Thymus (tissue), 2 donors: ENCODE data around the gene HNF4A. TPM values are rescaled to one million over a fixed set of nuclear protein-coding genes. Genes with fewer than 3 reads are reported as not detected.

ENCODE experiments used
- polyA plus RNA-seq: library from polyadenylated mRNA; stranded (reverse); fragments of 200-250 nt; gene quantifications from one replicate; pipeline ENCODE4 v1.2.3, GENCODE V29; 2013
- total RNA-seq: library from RNA; stranded (reverse); fragments of 120-200 nt; gene quantifications from one replicate; pipeline ENCODE4 v1.2.4, GENCODE V29; 2013
- donor health status: healthy.

Gene HNF4A
- total and polyA plus RNA-seq, 2 donors = 0.05 to 0.16 TPM

Other genes starting within 250 kb of the HNF4A start
- 0.14 TPM for gene JPH2, start 168.5 kb upstream of the HNF4A start, total RNA-seq
- gene JPH2, start 168.5 kb upstream of the HNF4A start, polyA plus RNA-seq = 2.0 TPM
- gene OSER1, start 144.9 kb upstream of the HNF4A start, total RNA-seq = 28.4 TPM
- 56.7 TPM for gene OSER1, start 144.9 kb upstream of the HNF4A start, polyA plus RNA-seq
- under 0.01 TPM for gene GDAP1L1, start 108.4 kb upstream of the HNF4A start, total RNA-seq
- gene GDAP1L1, start 108.4 kb upstream of the HNF4A start, polyA plus RNA-seq = 0.09 TPM
- gene FITM2, start 44.5 kb upstream of the HNF4A start, total RNA-seq = 1.7 TPM
- 2.6 TPM for gene FITM2, start 44.5 kb upstream of the HNF4A start, polyA plus RNA-seq
- not detected for gene R3HDML, start 18.7 kb upstream of the HNF4A start, total RNA-seq
- 0.05 TPM for gene R3HDML, start 18.7 kb upstream of the HNF4A start, polyA plus RNA-seq
- gene TTPAL, start 120.2 kb downstream of the HNF4A start, total RNA-seq = 4.1 TPM
- 8.7 TPM for gene TTPAL, start 120.2 kb downstream of the HNF4A start, polyA plus RNA-seq
- gene SERINC3, start 166.4 kb downstream of the HNF4A start, total RNA-seq = 34.8 TPM
- gene SERINC3, start 166.4 kb downstream of the HNF4A start, polyA plus RNA-seq = 51.2 TPM
- 27.7 TPM for gene PKIG, start 226.9 kb downstream of the HNF4A start, total RNA-seq
- gene PKIG, start 226.9 kb downstream of the HNF4A start, polyA plus RNA-seq = 41.7 TPM